Prostate gland (tissue), 2 donors: ENCODE measurements around the gene KIFC1.

Source experiments
- POLR2A ChIP-seq: fragments of 450-650 bp; IDR thresholded peaks from one replicate; pipeline ENCODE4 v1.6.1; 2016; ENCODE audit warnings: antibody characterized with exemption, mild to moderate bottlenecking
- POLR2AphosphoS5 ChIP-seq: sonication (generic); formaldehyde crosslinking; IDR thresholded peaks from one replicate; pipeline ENCODE4 v1.6.1; 2017; ENCODE audit warnings: antibody characterized with exemption
- TF ChIP-seq, protein P1 (sequence below), 4 experiments: fragments of 200-600 bp in 2 of 4; fragments of 450-650 bp in 2 of 4; sonication (generic) in 2 of 4; IDR thresholded peaks; 1 replicate in 3 of 4; 2 replicates in 1 of 4; pipeline ENCODE4 v1.5.1; 2016 to 2019; ENCODE audit warnings: antibody characterized with exemption in 4 of 4, mild to moderate bottlenecking in 2 of 4, moderate library complexity in 2 of 4

DNA sequence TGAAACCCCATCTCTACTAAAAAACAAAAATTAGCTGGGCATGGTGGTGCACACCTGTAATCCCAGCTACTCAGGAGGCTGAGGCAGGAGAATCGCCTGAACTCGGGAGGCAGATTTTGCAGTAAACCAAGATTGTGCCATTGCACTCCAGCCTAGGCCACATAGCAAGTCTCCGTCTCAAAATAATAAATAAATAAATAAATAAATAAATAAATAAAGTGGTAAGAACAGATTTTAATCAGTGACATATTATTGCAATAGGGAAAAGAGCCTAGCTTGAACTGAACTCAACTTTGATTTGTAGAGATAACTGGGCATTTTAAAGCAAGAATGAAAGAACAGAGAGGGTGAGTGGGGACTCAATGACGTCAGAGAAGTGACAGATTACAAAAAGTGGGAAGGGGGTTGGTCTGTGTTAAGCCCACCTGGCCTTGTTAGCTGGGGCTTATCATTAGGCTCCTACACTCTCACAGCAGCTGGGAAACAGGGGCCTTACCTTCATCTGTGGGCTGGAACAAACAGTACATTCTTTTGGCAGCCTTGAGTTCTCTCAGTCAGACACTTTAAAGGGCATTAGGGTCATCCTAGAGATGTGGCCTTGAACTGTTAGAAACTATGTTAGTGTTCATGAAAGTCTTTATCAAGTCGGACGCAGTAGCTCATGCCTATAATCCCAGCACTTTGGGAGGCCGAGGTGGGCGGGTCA, 24.5 kb upstream of the KIFC1 start:
- TF ChIP-seq POLR2A (no peak), POLR2AphosphoS5 (no peak)
- TF ChIP-seq, protein P1, sequence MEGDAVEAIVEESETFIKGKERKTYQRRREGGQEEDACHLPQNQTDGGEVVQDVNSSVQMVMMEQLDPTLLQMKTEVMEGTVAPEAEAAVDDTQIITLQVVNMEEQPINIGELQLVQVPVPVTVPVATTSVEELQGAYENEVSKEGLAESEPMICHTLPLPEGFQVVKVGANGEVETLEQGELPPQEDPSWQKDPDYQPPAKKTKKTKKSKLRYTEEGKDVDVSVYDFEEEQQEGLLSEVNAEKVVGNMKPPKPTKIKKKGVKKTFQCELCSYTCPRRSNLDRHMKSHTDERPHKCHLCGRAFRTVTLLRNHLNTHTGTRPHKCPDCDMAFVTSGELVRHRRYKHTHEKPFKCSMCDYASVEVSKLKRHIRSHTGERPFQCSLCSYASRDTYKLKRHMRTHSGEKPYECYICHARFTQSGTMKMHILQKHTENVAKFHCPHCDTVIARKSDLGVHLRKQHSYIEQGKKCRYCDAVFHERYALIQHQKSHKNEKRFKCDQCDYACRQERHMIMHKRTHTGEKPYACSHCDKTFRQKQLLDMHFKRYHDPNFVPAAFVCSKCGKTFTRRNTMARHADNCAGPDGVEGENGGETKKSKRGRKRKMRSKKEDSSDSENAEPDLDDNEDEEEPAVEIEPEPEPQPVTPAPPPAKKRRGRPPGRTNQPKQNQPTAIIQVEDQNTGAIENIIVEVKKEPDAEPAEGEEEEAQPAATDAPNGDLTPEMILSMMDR (IDR thresholded peaks at IDR 0.05) = no peak
